CD14-positive monocyte (primary cell): ENCODE data around the gene ZSWIM5. TPM values are rescaled to one million over a fixed set of nuclear protein-coding genes. Genes with fewer than 3 reads are reported as not detected.

Source experiments
- DNase-seq, 3 donors: peaks; one replicate each; pipeline ENCODE4 v3.0.0-alpha.2; 2011 to 2022
- H2AFZ ChIP-seq: 2 replicates; pipeline ENCODE4 v1.6.0; 2012; ENCODE audit warnings: mild to moderate bottlenecking, low read depth, low read length, inconsistent platforms; ENCODE audit not compliant: insufficient read depth, poor library complexity, severe bottlenecking
- H3K27ac ChIP-seq, 2 donors: 1 replicate in 1 of 2; 2 replicates in 1 of 2; pipeline ENCODE4 v1.5.1; 2012 to 2013; ENCODE audit warnings: low read length in 2 of 2, control low read depth in 1 of 2, inconsistent platforms in 1 of 2, low read depth in 1 of 2, mild to moderate bottlenecking in 1 of 2
- H3K27me3 ChIP-seq, 2 donors: one replicate each; pipeline versions ENCODE4 v1.6.0 to v1.6.1; 2011 to 2013; ENCODE audit warnings: low read length in 2 of 2; ENCODE audit not compliant: control insufficient read depth in 2 of 2, insufficient read depth in 2 of 2
- H3K36me3 ChIP-seq, 2 donors: replicated peaks in 1 of 2; 1 replicate in 1 of 2; 2 replicates in 1 of 2; pipeline versions ENCODE4 v1.5.1 to v1.6.1; 2012 to 2013; ENCODE audit warnings: low read length in 2 of 2, control low read depth in 1 of 2, inconsistent platforms in 1 of 2, mild to moderate bottlenecking in 1 of 2; ENCODE audit not compliant: insufficient read depth in 2 of 2, control insufficient read depth in 1 of 2
- H3K4me1 ChIP-seq, 2 donors: 1 replicate in 1 of 2; 2 replicates in 1 of 2; pipeline versions ENCODE4 v1.5.1 to v1.6.1; 2012 to 2013; ENCODE audit warnings: low read length in 2 of 2, control low read depth in 1 of 2, inconsistent platforms in 1 of 2, mild to moderate bottlenecking in 1 of 2, moderate library complexity in 1 of 2; ENCODE audit not compliant: insufficient read depth in 2 of 2, control insufficient read depth in 1 of 2
- H3K4me2 ChIP-seq: replicated peaks from 2 replicates; pipeline ENCODE3; 2012; ENCODE audit warnings: low read length, moderate library complexity, mild to moderate bottlenecking; ENCODE audit not compliant: poor library complexity, severe bottlenecking; ENCODE audit errors: extremely low read depth
- H3K4me3 ChIP-seq, 3 experiments: fragments of 200-600 bp in 1 of 3; sonication (generic) in 1 of 3; replicated peaks in 1 of 3; 1 replicate in 2 of 3; 2 replicates in 1 of 3; pipeline ENCODE4 v1.5.1; 2011 to 2013; ENCODE audit warnings: low read length in 3 of 3, mild to moderate bottlenecking in 3 of 3, control low read depth in 2 of 3, low read depth in 2 of 3, inconsistent platforms in 1 of 3, moderate library complexity in 1 of 3
- H3K79me2 ChIP-seq: 2 replicates; pipeline ENCODE4 v1.6.0; 2012; ENCODE audit warnings: mild to moderate bottlenecking, control low read depth, inconsistent platforms, low read length, moderate library complexity; ENCODE audit not compliant: insufficient read depth
- H3K9ac ChIP-seq: 2 replicates; pipeline ENCODE4 v1.6.0; 2017; ENCODE audit warnings: low read length, mild to moderate bottlenecking; ENCODE audit not compliant: insufficient read depth, poor library complexity, severe bottlenecking
- H3K9me3 ChIP-seq, 2 donors: replicated peaks in 1 of 2; 1 replicate in 1 of 2; 2 replicates in 1 of 2; pipeline versions ENCODE4 v1.5.1 to v1.6.1; 2012 to 2013; ENCODE audit warnings: low read length in 2 of 2, control low read depth in 1 of 2; ENCODE audit not compliant: control insufficient read depth in 1 of 2, insufficient read depth in 1 of 2
- H4K20me1 ChIP-seq: 2 replicates; pipeline ENCODE4 v1.6.0; 2012; ENCODE audit warnings: mild to moderate bottlenecking, low read length, control low read depth, moderate library complexity; ENCODE audit not compliant: insufficient read depth
- H3K27ac Mint-ChIP-seq, 7 donors: one replicate each; pipeline ENCODE4 v1.8.0; 2020; ENCODE audit warnings: mild to moderate bottlenecking in 7 of 7, mixed read lengths in 7 of 7, moderate library complexity in 6 of 7, inconsistent platforms in 2 of 7
- H3K27me3 Mint-ChIP-seq, 3 donors: one replicate each; pipeline ENCODE4 v1.8.0; 2021 to 2022; ENCODE audit warnings: low read depth in 3 of 3, mild to moderate bottlenecking in 3 of 3, mixed read lengths in 3 of 3, moderate library complexity in 3 of 3, inconsistent platforms in 1 of 3
- H3K36me3 Mint-ChIP-seq, 2 donors: one replicate each; pipeline ENCODE4 v1.8.0; 2020; ENCODE audit warnings: mixed read lengths in 2 of 2, inconsistent platforms in 1 of 2, mild to moderate bottlenecking in 1 of 2
- H3K4me1 Mint-ChIP-seq: one replicate; pipeline ENCODE4 v1.8.0; 2020; ENCODE audit warnings: mild to moderate bottlenecking, mixed read lengths
- H3K4me3 Mint-ChIP-seq, 2 donors: one replicate each; pipeline ENCODE4 v1.8.0; 2020; ENCODE audit warnings: mild to moderate bottlenecking in 2 of 2, mixed read lengths in 2 of 2, moderate library complexity in 1 of 2
- H3K9me3 Mint-ChIP-seq, 7 donors: one replicate each; pipeline ENCODE4 v1.8.0; 2020 to 2022; ENCODE audit warnings: mixed read lengths in 7 of 7, mild to moderate bottlenecking in 6 of 7, moderate library complexity in 6 of 7, inconsistent platforms in 2 of 7
- WGBS: methylation state at CpG from one replicate; pipeline ENCODE4 v1.1.5; 2013; ENCODE audit warnings: missing lambda C conversion rate; ENCODE audit not compliant: insufficient coverage; 5-methylcytosine and 5-hydroxymethylcytosine counted together
- intact Hi-C, 2 donors: fragments of 100-400 bp; cut with micrococcal nuclease; formaldehyde crosslinking; loops; one replicate each; pipeline versions ENCODE4 v1.15.0 to v1.15.1; 2023
- polyA plus RNA-seq, 3 donors: library from polyadenylated mRNA; depleted of rRNA in 1 of 3; unstranded in 2 of 3; stranded (reverse) in 1 of 3; fragments of 300-500 nt in 2 of 3; fragments of >200 nt in 1 of 3; fragmentation: Illumina TruSeq in 2 of 3; gene quantifications; 1 replicate in 2 of 3; 2 replicates in 1 of 3; pipeline ENCODE4 v1.2.3, GENCODE V29; 2012 to 2021
- TF ChIP-seq, protein P1 (sequence below): fragments of 200-600 bp; IDR thresholded peaks from one replicate; pipeline ENCODE4 v1.8.0; 2022; ENCODE audit warnings: antibody characterized with exemption, mild to moderate bottlenecking

ZSWIM5 gene
- polyA plus RNA-seq, 3 donors, result not detected

DNA sequence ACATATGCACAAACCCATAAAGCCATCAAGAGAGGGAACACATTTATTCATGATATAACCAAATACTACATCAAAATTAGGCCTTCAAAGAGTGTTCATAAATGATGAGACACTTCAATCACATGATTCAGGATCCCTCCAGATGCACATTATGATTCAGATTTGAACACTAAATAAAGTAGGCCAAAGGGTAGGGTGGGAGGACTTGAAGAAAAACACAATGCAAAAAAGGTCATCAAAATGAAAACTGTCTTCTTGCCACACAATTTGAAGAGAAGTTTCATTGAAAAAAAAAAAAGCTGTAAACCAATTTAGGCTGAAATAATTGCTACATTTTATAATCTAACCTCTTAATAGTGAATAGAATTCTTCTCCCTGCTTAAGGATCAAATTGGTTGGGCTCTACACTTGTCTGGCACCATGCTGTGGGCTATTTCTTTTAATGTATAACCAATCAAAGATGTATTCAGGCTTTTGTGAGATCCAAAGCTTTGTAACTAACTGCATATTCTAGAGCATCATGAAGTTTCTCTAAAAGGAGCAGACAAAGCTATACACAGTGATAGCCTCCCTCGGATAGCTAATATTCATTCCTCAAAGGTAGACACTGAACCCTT is 58.1 kb downstream of the ZSWIM5 start:
- Histone ChIP-seq H3K36me3 (no peaks in the 10 kb centered on the region), H3K79me2 (no peaks in the 10 kb centered on the region), H4K20me1 (no peaks in the 10 kb centered on the region), H3K9ac (no peak overlapping the region), H3K4me3 (no peak overlapping the region), H3K27ac (no peak overlapping the region), H3K9me3 (no peaks in the 10 kb centered on the region), H3K4me2 (no peak overlapping the region), H2AFZ (no peak overlapping the region), H3K4me1 (no peaks in the 10 kb centered on the region), H3K27me3 (no peaks in the 10 kb centered on the region)
- intact Hi-C loops, result no loop called here
- no CpG with 5 or more reads among the region's 1 CpG for WGBS
- Mint-ChIP-seq H3K36me3 (no peaks in the 10 kb centered on the region), H3K4me3 (no peak overlapping the region), H3K9me3 (peaks cover 0 to 1% (median 0%) of the 10 kb centered on the region in 7 donors), H3K27ac (no peak overlapping the region), H3K27me3 (peaks cover 0 to 4% (median 1%) of the 10 kb centered on the region in 3 donors), H3K4me1 (peaks cover 5% of the 10 kb centered on the region)
- DNase-seq, result no peak
- TF ChIP-seq, protein P1, sequence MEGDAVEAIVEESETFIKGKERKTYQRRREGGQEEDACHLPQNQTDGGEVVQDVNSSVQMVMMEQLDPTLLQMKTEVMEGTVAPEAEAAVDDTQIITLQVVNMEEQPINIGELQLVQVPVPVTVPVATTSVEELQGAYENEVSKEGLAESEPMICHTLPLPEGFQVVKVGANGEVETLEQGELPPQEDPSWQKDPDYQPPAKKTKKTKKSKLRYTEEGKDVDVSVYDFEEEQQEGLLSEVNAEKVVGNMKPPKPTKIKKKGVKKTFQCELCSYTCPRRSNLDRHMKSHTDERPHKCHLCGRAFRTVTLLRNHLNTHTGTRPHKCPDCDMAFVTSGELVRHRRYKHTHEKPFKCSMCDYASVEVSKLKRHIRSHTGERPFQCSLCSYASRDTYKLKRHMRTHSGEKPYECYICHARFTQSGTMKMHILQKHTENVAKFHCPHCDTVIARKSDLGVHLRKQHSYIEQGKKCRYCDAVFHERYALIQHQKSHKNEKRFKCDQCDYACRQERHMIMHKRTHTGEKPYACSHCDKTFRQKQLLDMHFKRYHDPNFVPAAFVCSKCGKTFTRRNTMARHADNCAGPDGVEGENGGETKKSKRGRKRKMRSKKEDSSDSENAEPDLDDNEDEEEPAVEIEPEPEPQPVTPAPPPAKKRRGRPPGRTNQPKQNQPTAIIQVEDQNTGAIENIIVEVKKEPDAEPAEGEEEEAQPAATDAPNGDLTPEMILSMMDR, result no peak

DNA sequence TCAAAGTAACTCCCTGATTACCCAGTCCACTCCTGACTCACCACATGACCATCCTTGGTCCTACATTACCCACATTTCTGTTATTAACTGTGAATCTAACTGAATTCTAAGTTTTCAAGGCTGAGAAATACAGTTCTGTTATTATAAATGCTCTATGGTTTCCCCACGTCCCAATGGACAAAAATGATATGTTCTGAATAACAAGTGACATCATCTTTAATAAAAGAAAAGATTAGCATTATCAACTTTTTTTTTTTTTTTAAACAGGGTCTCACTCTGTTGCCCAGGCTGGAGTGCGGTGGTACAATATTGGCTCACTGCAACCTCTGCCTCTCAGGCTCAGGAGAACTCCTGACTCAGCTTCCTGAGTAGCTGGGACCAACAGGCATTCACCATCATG is 59.6 kb downstream of the ZSWIM5 start:
- no peak for DNase-seq
- peaks cover 0 to 1% (median 0%) of the 10 kb centered on the region in 7 donors for H3K9me3 Mint-ChIP-seq
- no peak overlapping the region for H2AFZ ChIP-seq
- H3K9ac ChIP-seq, result no peak overlapping the region
- TF ChIP-seq, protein P1, result no peak
- H4K20me1 ChIP-seq, result no peaks in the 10 kb centered on the region
- no peak overlapping the region for H3K4me3 Mint-ChIP-seq
- no peak overlapping the region for H3K4me2 ChIP-seq
- no peaks in the 10 kb centered on the region for H3K36me3 ChIP-seq
- H3K27me3 Mint-ChIP-seq, result peaks cover 0 to 4% (median 1%) of the 10 kb centered on the region in 3 donors
- no peaks in the 10 kb centered on the region for H3K4me1 ChIP-seq
- intact Hi-C loops, result no loop called here
- no peak overlapping the region for H3K27ac Mint-ChIP-seq
- H3K27ac ChIP-seq, result no peak overlapping the region
- H3K4me3 ChIP-seq, result no peak overlapping the region
- no peaks in the 10 kb centered on the region for H3K79me2 ChIP-seq
- no CpG with 5 or more reads among the region's 2 CpGs for WGBS
- H3K4me1 Mint-ChIP-seq, result peaks cover under 1% of the 10 kb centered on the region
- no peaks in the 10 kb centered on the region for H3K9me3 ChIP-seq
- no peaks in the 10 kb centered on the region for H3K36me3 Mint-ChIP-seq
- no peaks in the 10 kb centered on the region for H3K27me3 ChIP-seq
